ENCODE measurements around the gene BEX3.
A peak's percentile ranks its signal among the peaks of the same experiment; 100 is the strongest.
"Not testable (repeated sequence)": the region's sequence is repeated elsewhere in the genome, so short reads cannot be mapped to it uniquely, and the experiment has no call there.

Gene BEX3

GRCh38 chrX:103384672-103385071 is 8.3 kb downstream of the BEX3 start:
- DNase-seq: no peak

GRCh38 chrX:103385283-103385830 is 9.0 kb downstream of the BEX3 start:
- not testable (repeated sequence) for DNase-seq

- DNase-seq: no peak
These were observed 10.0 kb downstream of the BEX3 start for GRCh38 chrX:103386332-103386731.

GRCh38 chrX:103393487-103393886 is 17.1 kb downstream of the BEX3 start:
- DNase-seq: no peak

GRCh38 chrX:103396186-103396585 is 19.8 kb downstream of the BEX3 start:
- peak in 2 of 3 donors; percentile 27 to 48 for DNase-seq

- DNase-seq: no peak
These were observed 20.3 kb downstream of the BEX3 start for GRCh38 chrX:103396660-103397059.

- DNase-seq: no peak
These were observed 21.4 kb downstream of the BEX3 start for GRCh38 chrX:103397707-103398106.

- peak; percentile 68 to 84 (median 82) for DNase-seq
These were observed 22.1 kb downstream of the BEX3 start for GRCh38 chrX:103398421-103398864.

- DNase-seq: no peak
These were observed 23.4 kb downstream of the BEX3 start for GRCh38 chrX:103399744-103400143.

GRCh38 chrX:103400931-103401330 is 24.6 kb downstream of the BEX3 start:
- no peak for DNase-seq

- peak; percentile 65 to 70 (median 66) for DNase-seq
These were observed 28.1 kb downstream of the BEX3 start for GRCh38 chrX:103404231-103405008.

- no peak for DNase-seq
These were observed 28.6 kb downstream of the BEX3 start for GRCh38 chrX:103405009-103405333.

GRCh38 chrX:103406256-103406655 is 29.9 kb downstream of the BEX3 start:
- DNase-seq: no peak

GRCh38 chrX:103407776-103408175 is 31.4 kb downstream of the BEX3 start:
- no peak for DNase-seq

GRCh38 chrX:103411721-103412120 is 35.4 kb downstream of the BEX3 start:
- DNase-seq: not testable (repeated sequence)

GRCh38 chrX:103413705-103414387 is 37.5 kb downstream of the BEX3 start:
- DNase-seq: no peak

GRCh38 chrX:103414561-103414960 is 38.2 kb downstream of the BEX3 start:
- no peak for DNase-seq

- no peak for DNase-seq
These were observed 38.7 kb downstream of the BEX3 start for GRCh38 chrX:103415068-103415467.

- DNase-seq: peak in 2 of 3 donors; percentile 19 to 24
These were observed 39.2 kb downstream of the BEX3 start for GRCh38 chrX:103415528-103415927.

GRCh38 chrX:103417370-103417769 is 41.0 kb downstream of the BEX3 start:
- no peak for DNase-seq

GRCh38 chrX:103417933-103418332 is 41.6 kb downstream of the BEX3 start:
- no peak for DNase-seq

- peak; percentile 20 to 42 (median 39) for DNase-seq
These were observed 42.5 kb downstream of the BEX3 start for GRCh38 chrX:103418811-103419340.

GRCh38 chrX:103423955-103424638 is 47.8 kb downstream of the BEX3 start:
- DNase-seq: no peak
